Stimulated activated CD4-positive, alpha-beta T cell treated with anti-CD3 and anti-CD28 coated beads, Interleukin-4, amount 100 ng/mL, for 1 hour (primary cell): ENCODE data around the gene POU1F1.
A peak's percentile ranks its signal among the peaks of the same experiment; 100 is the strongest.
"Not testable (repeated sequence)": the region's sequence is repeated elsewhere in the genome, so short reads cannot be mapped to it uniquely, and the experiment has no call there.

ENCODE experiments used
- DNase-seq: peaks from one replicate; pipeline ENCODE4 v3.0.0-alpha.2; 2020

The POU1F1 gene

GRCh38 chr3:87248831-87249230 is 27.6 kb downstream of the POU1F1 start:
- no peak for DNase-seq

GRCh38 chr3:87248231-87248630 is 28.2 kb downstream of the POU1F1 start:
- not testable (repeated sequence) for DNase-seq

GRCh38 chr3:87247430-87247773 is 29.0 kb downstream of the POU1F1 start:
- DNase-seq, result no peak

- no peak for DNase-seq
Observed at GRCh38 chr3:87246662-87247429, 29.5 kb downstream of the POU1F1 start.

GRCh38 chr3:87236093-87236492 is 40.3 kb downstream of the POU1F1 start:
- DNase-seq, result no peak

- DNase-seq, result no peak
Observed at GRCh38 chr3:87233805-87234204, 42.6 kb downstream of the POU1F1 start.

GRCh38 chr3:87229113-87229512 is 47.3 kb downstream of the POU1F1 start:
- DNase-seq, result no peak

GRCh38 chr3:87228316-87228715 is 48.1 kb downstream of the POU1F1 start:
- no peak for DNase-seq

- DNase-seq, result no peak
Observed at GRCh38 chr3:87227835-87228144, 48.6 kb downstream of the POU1F1 start.

- peak; percentile 93 for DNase-seq
Observed at GRCh38 chr3:87227104-87227834, 49.1 kb downstream of the POU1F1 start, which contains the start of gene CHMP2B. TSS of gene CHMP2B (plus strand) at chr3:87227309. CDS start at chr3:87227523, 214 bp downstream.

GRCh38 chr3:87225659-87226058 is 50.7 kb downstream of the POU1F1 start:
- no peak for DNase-seq

- DNase-seq, result no peak
Observed at GRCh38 chr3:87219611-87220010, 56.8 kb downstream of the POU1F1 start.

- DNase-seq, result no peak
Observed at GRCh38 chr3:87218560-87218959, 57.8 kb downstream of the POU1F1 start.
